ENCODE data around the gene PLAC8L1. TPM values are rescaled to one million over a fixed set of nuclear protein-coding genes. Genes with fewer than 3 reads are reported as not detected.
"Not testable (repeated sequence)": the region's sequence is repeated elsewhere in the genome, so short reads cannot be mapped to it uniquely, and the experiment has no call there.

The PLAC8L1 gene, protein sequence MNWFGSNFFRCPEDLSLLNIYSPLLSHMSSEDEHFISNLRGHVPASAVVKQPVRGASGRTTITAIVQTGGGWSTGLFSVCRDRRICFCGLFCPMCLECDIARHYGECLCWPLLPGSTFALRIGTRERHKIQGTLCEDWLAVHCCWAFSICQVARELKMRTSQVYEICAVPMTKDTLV
- polyA plus RNA-seq = 0.54 TPM
- long read RNA-seq, donor 1 = 0 reads
- long read RNA-seq, donor 2 = 0 reads
- long read RNA-seq, donor 3 = 0 reads
- long read RNA-seq, donor 4 = 0 reads
- long read RNA-seq, donor 5 = 0 reads
- long read RNA-seq, donor 6 = 0 reads
- long read RNA-seq, donor 7 = 0 reads
- long read RNA-seq, donor 8 = 0 reads
- long read RNA-seq, donor 9 = 0 reads
- long read RNA-seq, donor 10 = 0 reads
- long read RNA-seq, donor 11 = 0 reads

- Histone ChIP-seq H3K4me1 (ENCODE audit: control insufficient read depth, insufficient read depth, low read length) (no peaks in the 10 kb centered on the region), H3K36me3 (ENCODE audit: control insufficient read depth, insufficient read depth, low read length) (no peaks in the 10 kb centered on the region), H3K27ac (ENCODE audit: low read length) (no peak within 1 kb of the TSS), H3K9me3 (ENCODE audit: control insufficient read depth, low read depth, low read length) (no peaks in the 10 kb centered on the region), H3K27me3 (ENCODE audit: control insufficient read depth, insufficient read depth, low read length) (no peaks in the 10 kb centered on the region), H3K4me3 (ENCODE audit: low read length) (no peak within 1 kb of the TSS)
- DNase-seq = no peak
- 100% methylated on average over 1 of the region's 2 CpGs for WGBS (ENCODE audit: insufficient coverage, low lambda C conversion rate)
These were observed at the start of gene PLAC8L1 for GRCh38 chr5:146105477-146105876. Gene PLAC8L1 (minus strand): TSS chr5:146105577. CDS start chr5:146104311, 1,266 bp downstream.

DNA sequence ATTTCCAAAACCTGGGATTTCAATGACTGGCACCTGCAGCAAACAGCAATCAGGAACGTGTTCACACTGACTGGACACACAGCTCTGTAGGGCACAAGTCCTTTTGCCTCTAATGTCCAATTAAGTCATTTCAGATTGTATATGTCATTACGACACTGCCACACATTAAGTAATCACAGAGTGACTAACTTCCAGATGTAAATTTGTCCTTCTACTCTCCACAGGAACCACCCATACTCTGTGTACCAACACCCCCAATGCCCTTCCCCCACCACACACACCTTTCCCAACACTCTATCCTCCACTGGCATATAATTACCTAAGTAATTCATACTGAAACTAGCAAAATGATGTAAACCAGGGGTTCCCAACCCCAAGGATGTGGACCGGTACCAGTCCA is 46.6 kb upstream of the PLAC8L1 start:
- no peaks in the 10 kb centered on the region for H3K27me3 ChIP-seq (ENCODE audit: control insufficient read depth, insufficient read depth, low read length)
- DNase-seq = no peak
- no CpG with 5 or more reads among the region's 3 CpGs for WGBS (ENCODE audit: insufficient coverage, low lambda C conversion rate)
- H3K9me3 ChIP-seq (ENCODE audit: control insufficient read depth, low read depth, low read length) = no peaks in the 10 kb centered on the region
- no peak overlapping the region for H3K27ac ChIP-seq (ENCODE audit: low read length)
- H3K36me3 ChIP-seq (ENCODE audit: control insufficient read depth, insufficient read depth, low read length) = peaks cover 58% of the 10 kb centered on the region
- H3K4me1 ChIP-seq (ENCODE audit: control insufficient read depth, insufficient read depth, low read length) = no peaks in the 10 kb centered on the region
- no peak overlapping the region for H3K4me3 ChIP-seq (ENCODE audit: low read length)

DNA sequence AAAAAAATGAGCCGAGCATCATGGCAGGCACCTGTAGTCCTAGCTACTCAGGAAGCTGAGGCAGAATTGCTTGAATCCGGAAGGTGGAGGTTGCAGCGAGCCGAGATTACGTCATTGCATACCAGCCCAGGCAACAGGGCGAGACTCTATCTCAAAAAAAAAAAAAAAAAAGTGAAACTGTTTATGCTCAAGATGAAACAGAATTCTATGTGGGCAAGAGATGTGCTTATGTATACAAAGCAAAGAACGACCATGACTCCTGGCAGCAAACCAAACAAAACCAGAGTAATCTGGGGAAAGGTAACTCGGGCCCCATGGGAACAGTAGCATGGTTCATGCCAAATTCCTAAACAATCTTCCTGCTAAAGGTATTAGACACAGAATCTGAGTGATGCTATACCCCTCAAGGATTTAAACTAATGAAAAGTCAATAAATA is 32.6 kb upstream of the PLAC8L1 start:
- peaks cover 48% of the 10 kb centered on the region for H3K36me3 ChIP-seq (ENCODE audit: control insufficient read depth, insufficient read depth, low read length)
- DNase-seq = peak; percentile 17 to 31
- H3K9me3 ChIP-seq (ENCODE audit: control insufficient read depth, low read depth, low read length) = no peaks in the 10 kb centered on the region
- H3K27ac ChIP-seq (ENCODE audit: low read length) = no peak overlapping the region
- no CpG with 5 or more reads among the region's 8 CpGs for WGBS (ENCODE audit: insufficient coverage, low lambda C conversion rate)
- no peaks in the 10 kb centered on the region for H3K27me3 ChIP-seq (ENCODE audit: control insufficient read depth, insufficient read depth, low read length)
- no peak overlapping the region for H3K4me3 ChIP-seq (ENCODE audit: low read length)
- no peaks in the 10 kb centered on the region for H3K4me1 ChIP-seq (ENCODE audit: control insufficient read depth, insufficient read depth, low read length)

DNA sequence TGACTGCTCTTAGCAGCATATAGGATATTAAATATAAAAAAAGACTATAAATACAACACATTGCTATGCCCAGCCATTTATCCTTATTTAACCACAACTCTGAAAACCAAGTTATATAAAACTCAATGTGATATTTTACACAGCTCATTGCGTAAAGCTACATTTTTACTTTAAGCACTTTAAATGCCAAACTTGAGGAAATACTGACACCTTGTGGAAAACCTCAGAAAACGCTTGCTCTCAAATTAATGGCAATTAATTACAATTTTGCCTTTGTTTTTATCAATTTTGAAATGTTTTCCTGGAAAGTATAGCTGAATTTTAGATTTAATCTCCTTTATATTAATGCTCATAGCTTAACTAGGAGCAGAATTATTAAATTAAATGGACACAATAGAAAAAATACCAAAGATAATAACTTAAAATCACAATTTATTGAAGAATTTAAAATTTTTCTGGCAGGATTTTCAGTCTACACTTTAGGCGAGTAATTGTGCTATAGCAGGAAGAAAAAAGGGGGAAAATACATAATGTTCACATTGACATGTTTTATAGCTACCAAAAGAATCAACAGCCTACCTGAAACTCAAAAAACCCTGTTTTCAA is 25.2 kb upstream of the PLAC8L1 start:
- Histone ChIP-seq H3K27me3 (ENCODE audit: control insufficient read depth, insufficient read depth, low read length) (no peaks in the 10 kb centered on the region), H3K4me3 (ENCODE audit: low read length) (no peak overlapping the region), H3K27ac (ENCODE audit: low read length) (no peak overlapping the region), H3K4me1 (ENCODE audit: control insufficient read depth, insufficient read depth, low read length) (no peaks in the 10 kb centered on the region), H3K36me3 (ENCODE audit: control insufficient read depth, insufficient read depth, low read length) (peaks cover 51% of the 10 kb centered on the region), H3K9me3 (ENCODE audit: control insufficient read depth, low read depth, low read length) (no peaks in the 10 kb centered on the region)
- WGBS (ENCODE audit: insufficient coverage, low lambda C conversion rate) = 82% methylated on average over 3 of the region's 3 CpGs
- DNase-seq = peak in 1 of 2 donors; percentile 4

GRCh38 chr5:146126068-146126467 is 20.7 kb upstream of the PLAC8L1 start:
- Histone ChIP-seq H3K27ac (ENCODE audit: low read length) (no peak overlapping the region), H3K36me3 (ENCODE audit: control insufficient read depth, insufficient read depth, low read length) (peaks cover 50% of the 10 kb centered on the region)

DNA sequence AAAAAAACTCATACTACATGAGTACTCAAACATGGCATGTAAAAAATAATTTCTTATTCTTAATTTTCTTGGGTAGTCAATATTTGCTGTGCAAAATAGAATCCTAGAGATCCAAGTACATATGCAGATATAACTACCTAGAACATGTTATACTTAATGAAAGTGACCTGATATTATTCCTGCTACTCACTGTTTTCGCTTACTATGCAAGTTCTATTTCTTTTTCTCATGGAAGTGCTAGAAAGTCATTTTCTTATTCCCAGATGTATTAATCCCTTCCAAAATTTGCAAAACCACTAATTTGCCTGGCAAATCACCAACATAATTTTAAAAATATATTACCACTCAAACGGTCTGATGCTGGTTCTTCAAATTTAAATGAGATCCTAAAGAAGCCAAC is 19.2 kb upstream of the PLAC8L1 start:
- no peaks in the 10 kb centered on the region for H3K4me1 ChIP-seq (ENCODE audit: control insufficient read depth, insufficient read depth, low read length)
- H3K9me3 ChIP-seq (ENCODE audit: control insufficient read depth, low read depth, low read length) = no peaks in the 10 kb centered on the region
- H3K4me3 ChIP-seq (ENCODE audit: low read length) = no peak overlapping the region
- H3K27ac ChIP-seq (ENCODE audit: low read length) = no peak overlapping the region
- H3K27me3 ChIP-seq (ENCODE audit: control insufficient read depth, insufficient read depth, low read length) = no peaks in the 10 kb centered on the region
- H3K36me3 ChIP-seq (ENCODE audit: control insufficient read depth, insufficient read depth, low read length) = peaks cover 57% of the 10 kb centered on the region
- no peak for DNase-seq
- 90% methylated on average over 2 of the region's 2 CpGs for WGBS (ENCODE audit: insufficient coverage, low lambda C conversion rate)

More at GRCh38 chr5:146126068-146126467, 20.7 kb upstream of the PLAC8L1 start:
- no peak for DNase-seq
- Histone ChIP-seq H3K4me3 (ENCODE audit: low read length) (no peak overlapping the region), H3K27me3 (ENCODE audit: control insufficient read depth, insufficient read depth, low read length) (no peaks in the 10 kb centered on the region), H3K4me1 (ENCODE audit: control insufficient read depth, insufficient read depth, low read length) (no peaks in the 10 kb centered on the region), H3K9me3 (ENCODE audit: control insufficient read depth, low read depth, low read length) (no peaks in the 10 kb centered on the region)

DNA sequence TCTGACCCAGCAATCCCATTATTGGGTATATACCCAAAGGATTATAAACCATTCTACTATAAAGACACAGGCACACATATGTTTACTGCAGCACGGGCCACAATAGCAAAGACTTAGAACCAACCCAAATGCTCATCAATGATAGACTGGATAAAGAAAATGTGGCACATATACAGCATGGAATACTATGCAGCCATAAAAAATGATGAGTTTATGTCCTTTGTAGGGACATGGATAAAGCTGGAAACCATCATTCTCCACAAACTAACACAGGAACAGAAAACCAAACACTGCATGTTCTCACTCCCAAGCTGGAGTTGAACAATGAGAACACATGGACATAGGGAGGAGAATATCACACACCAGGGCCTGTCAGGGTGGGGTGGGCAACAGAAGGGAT is 16.1 kb upstream of the PLAC8L1 start:
- DNase-seq; H3K4me3 ChIP-seq (ENCODE audit: low read length); H3K27me3 ChIP-seq (ENCODE audit: control insufficient read depth, insufficient read depth, low read length); H3K27ac ChIP-seq (ENCODE audit: low read length); H3K4me1 ChIP-seq (ENCODE audit: control insufficient read depth, insufficient read depth, low read length); H3K9me3 ChIP-seq (ENCODE audit: control insufficient read depth, low read depth, low read length): not testable (repeated sequence)
- H3K36me3 ChIP-seq (ENCODE audit: control insufficient read depth, insufficient read depth, low read length) = peaks cover 58% of the 10 kb centered on the region
- 100% methylated on average over 1 of the region's 1 CpG for WGBS (ENCODE audit: insufficient coverage, low lambda C conversion rate)

GRCh38 chr5:146118322-146118721 is 12.9 kb upstream of the PLAC8L1 start:
- Histone ChIP-seq H3K27me3 (ENCODE audit: control insufficient read depth, insufficient read depth, low read length) (no peaks in the 10 kb centered on the region), H3K4me1 (ENCODE audit: control insufficient read depth, insufficient read depth, low read length) (no peaks in the 10 kb centered on the region), H3K9me3 (ENCODE audit: control insufficient read depth, low read depth, low read length) (no peaks in the 10 kb centered on the region), H3K27ac (ENCODE audit: low read length) (no peak overlapping the region), H3K36me3 (ENCODE audit: control insufficient read depth, insufficient read depth, low read length) (peaks cover 43% of the 10 kb centered on the region), H3K4me3 (ENCODE audit: low read length) (no peak overlapping the region)
- no peak for DNase-seq

GRCh38 chr5:146117216-146117615 is 11.8 kb upstream of the PLAC8L1 start:
- no CpG with 5 or more reads among the region's 2 CpGs for WGBS (ENCODE audit: insufficient coverage, low lambda C conversion rate)

GRCh38 chr5:146116361-146116760 is 11.0 kb upstream of the PLAC8L1 start:
- Histone ChIP-seq H3K27me3 (ENCODE audit: control insufficient read depth, insufficient read depth, low read length) (no peaks in the 10 kb centered on the region), H3K4me1 (ENCODE audit: control insufficient read depth, insufficient read depth, low read length) (no peaks in the 10 kb centered on the region), H3K9me3 (ENCODE audit: control insufficient read depth, low read depth, low read length) (no peaks in the 10 kb centered on the region), H3K4me3 (ENCODE audit: low read length) (no peak overlapping the region), H3K36me3 (ENCODE audit: control insufficient read depth, insufficient read depth, low read length) (peaks cover 40% of the 10 kb centered on the region), H3K27ac (ENCODE audit: low read length) (no peak overlapping the region)
- no peak for DNase-seq
- WGBS (ENCODE audit: insufficient coverage, low lambda C conversion rate) = 80% methylated on average over 1 of the region's 2 CpGs

More at GRCh38 chr5:146117216-146117615, 11.8 kb upstream of the PLAC8L1 start:
- not testable (repeated sequence) for H3K27ac ChIP-seq (ENCODE audit: low read length); H3K4me1 ChIP-seq (ENCODE audit: control insufficient read depth, insufficient read depth, low read length); H3K4me3 ChIP-seq (ENCODE audit: low read length); DNase-seq; H3K9me3 ChIP-seq (ENCODE audit: control insufficient read depth, low read depth, low read length); H3K27me3 ChIP-seq (ENCODE audit: control insufficient read depth, insufficient read depth, low read length)
- peaks cover 45% of the 10 kb centered on the region for H3K36me3 ChIP-seq (ENCODE audit: control insufficient read depth, insufficient read depth, low read length)

DNA sequence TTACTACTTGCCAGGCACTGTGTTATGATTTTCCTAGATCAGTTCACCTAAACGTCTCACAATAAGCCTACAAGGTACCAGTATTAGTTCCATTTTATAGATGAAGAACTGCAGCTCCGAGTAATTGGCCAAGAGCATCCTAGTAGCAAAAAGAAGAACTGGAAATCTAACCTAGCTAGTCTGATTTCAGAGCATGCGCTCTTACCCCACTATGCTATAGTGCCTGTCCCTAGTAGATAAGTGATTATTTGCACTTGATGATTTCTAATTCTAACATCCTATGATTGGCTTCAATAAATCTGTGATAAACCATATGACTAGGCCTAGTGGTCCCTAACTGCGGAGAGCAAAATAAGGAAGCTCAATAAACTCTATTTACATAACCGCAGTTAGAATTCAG is 7.1 kb upstream of the PLAC8L1 start:
- Histone ChIP-seq H3K36me3 (ENCODE audit: control insufficient read depth, insufficient read depth, low read length) (peaks cover 14% of the 10 kb centered on the region), H3K27me3 (ENCODE audit: control insufficient read depth, insufficient read depth, low read length) (no peaks in the 10 kb centered on the region), H3K27ac (ENCODE audit: low read length) (no peak overlapping the region), H3K9me3 (ENCODE audit: control insufficient read depth, low read depth, low read length) (no peaks in the 10 kb centered on the region), H3K4me3 (ENCODE audit: low read length) (no peak overlapping the region), H3K4me1 (ENCODE audit: control insufficient read depth, insufficient read depth, low read length) (no peaks in the 10 kb centered on the region)
- no CpG with 5 or more reads among the region's 5 CpGs for WGBS (ENCODE audit: insufficient coverage, low lambda C conversion rate)
- DNase-seq = no peak

All from large intestine (tissue), 12 donors.